CD14-positive monocyte (primary cell): Measurements from ENCODE around the gene POMGNT2. TPM values are rescaled to one million over a fixed set of nuclear protein-coding genes. Genes with fewer than 3 reads are reported as not detected.

Source experiments
- DNase-seq, 3 donors: peaks; one replicate each; pipeline ENCODE4 v3.0.0-alpha.2; 2011 to 2022
- H2AFZ ChIP-seq: 2 replicates; pipeline ENCODE4 v1.6.0; 2012; ENCODE audit warnings: mild to moderate bottlenecking, low read depth, low read length, inconsistent platforms; ENCODE audit not compliant: insufficient read depth, poor library complexity, severe bottlenecking
- H3K27ac ChIP-seq, 2 donors: 1 replicate in 1 of 2; 2 replicates in 1 of 2; pipeline ENCODE4 v1.5.1; 2012 to 2013; ENCODE audit warnings: low read length in 2 of 2, control low read depth in 1 of 2, inconsistent platforms in 1 of 2, low read depth in 1 of 2, mild to moderate bottlenecking in 1 of 2
- H3K27me3 ChIP-seq, 2 donors: one replicate each; pipeline versions ENCODE4 v1.6.0 to v1.6.1; 2011 to 2013; ENCODE audit warnings: low read length in 2 of 2; ENCODE audit not compliant: control insufficient read depth in 2 of 2, insufficient read depth in 2 of 2
- H3K36me3 ChIP-seq, 2 donors: replicated peaks in 1 of 2; 1 replicate in 1 of 2; 2 replicates in 1 of 2; pipeline versions ENCODE4 v1.5.1 to v1.6.1; 2012 to 2013; ENCODE audit warnings: low read length in 2 of 2, control low read depth in 1 of 2, inconsistent platforms in 1 of 2, mild to moderate bottlenecking in 1 of 2; ENCODE audit not compliant: insufficient read depth in 2 of 2, control insufficient read depth in 1 of 2
- H3K4me1 ChIP-seq, 2 donors: 1 replicate in 1 of 2; 2 replicates in 1 of 2; pipeline versions ENCODE4 v1.5.1 to v1.6.1; 2012 to 2013; ENCODE audit warnings: low read length in 2 of 2, control low read depth in 1 of 2, inconsistent platforms in 1 of 2, mild to moderate bottlenecking in 1 of 2, moderate library complexity in 1 of 2; ENCODE audit not compliant: insufficient read depth in 2 of 2, control insufficient read depth in 1 of 2
- H3K4me2 ChIP-seq: replicated peaks from 2 replicates; pipeline ENCODE3; 2012; ENCODE audit warnings: low read length, moderate library complexity, mild to moderate bottlenecking; ENCODE audit not compliant: poor library complexity, severe bottlenecking; ENCODE audit errors: extremely low read depth
- H3K4me3 ChIP-seq, 3 experiments: fragments of 200-600 bp in 1 of 3; sonication (generic) in 1 of 3; replicated peaks in 1 of 3; 1 replicate in 2 of 3; 2 replicates in 1 of 3; pipeline ENCODE4 v1.5.1; 2011 to 2013; ENCODE audit warnings: low read length in 3 of 3, mild to moderate bottlenecking in 3 of 3, control low read depth in 2 of 3, low read depth in 2 of 3, inconsistent platforms in 1 of 3, moderate library complexity in 1 of 3
- H3K79me2 ChIP-seq: 2 replicates; pipeline ENCODE4 v1.6.0; 2012; ENCODE audit warnings: mild to moderate bottlenecking, control low read depth, inconsistent platforms, low read length, moderate library complexity; ENCODE audit not compliant: insufficient read depth
- H3K9ac ChIP-seq: 2 replicates; pipeline ENCODE4 v1.6.0; 2017; ENCODE audit warnings: low read length, mild to moderate bottlenecking; ENCODE audit not compliant: insufficient read depth, poor library complexity, severe bottlenecking
- H3K9me3 ChIP-seq, 2 donors: replicated peaks in 1 of 2; 1 replicate in 1 of 2; 2 replicates in 1 of 2; pipeline versions ENCODE4 v1.5.1 to v1.6.1; 2012 to 2013; ENCODE audit warnings: low read length in 2 of 2, control low read depth in 1 of 2; ENCODE audit not compliant: control insufficient read depth in 1 of 2, insufficient read depth in 1 of 2
- H4K20me1 ChIP-seq: 2 replicates; pipeline ENCODE4 v1.6.0; 2012; ENCODE audit warnings: mild to moderate bottlenecking, low read length, control low read depth, moderate library complexity; ENCODE audit not compliant: insufficient read depth
- H3K27ac Mint-ChIP-seq, 7 donors: one replicate each; pipeline ENCODE4 v1.8.0; 2020; ENCODE audit warnings: mild to moderate bottlenecking in 7 of 7, mixed read lengths in 7 of 7, moderate library complexity in 6 of 7, inconsistent platforms in 2 of 7
- H3K27me3 Mint-ChIP-seq, 3 donors: one replicate each; pipeline ENCODE4 v1.8.0; 2021 to 2022; ENCODE audit warnings: low read depth in 3 of 3, mild to moderate bottlenecking in 3 of 3, mixed read lengths in 3 of 3, moderate library complexity in 3 of 3, inconsistent platforms in 1 of 3
- H3K36me3 Mint-ChIP-seq, 2 donors: one replicate each; pipeline ENCODE4 v1.8.0; 2020; ENCODE audit warnings: mixed read lengths in 2 of 2, inconsistent platforms in 1 of 2, mild to moderate bottlenecking in 1 of 2
- H3K4me1 Mint-ChIP-seq: one replicate; pipeline ENCODE4 v1.8.0; 2020; ENCODE audit warnings: mild to moderate bottlenecking, mixed read lengths
- H3K4me3 Mint-ChIP-seq, 2 donors: one replicate each; pipeline ENCODE4 v1.8.0; 2020; ENCODE audit warnings: mild to moderate bottlenecking in 2 of 2, mixed read lengths in 2 of 2, moderate library complexity in 1 of 2
- H3K9me3 Mint-ChIP-seq, 7 donors: one replicate each; pipeline ENCODE4 v1.8.0; 2020 to 2022; ENCODE audit warnings: mixed read lengths in 7 of 7, mild to moderate bottlenecking in 6 of 7, moderate library complexity in 6 of 7, inconsistent platforms in 2 of 7
- CTCF ChIP-seq: fragments of 200-600 bp; IDR thresholded peaks from one replicate; pipeline ENCODE4 v1.8.0; 2022; ENCODE audit warnings: antibody characterized with exemption, mild to moderate bottlenecking
- WGBS: methylation state at CpG from one replicate; pipeline ENCODE4 v1.1.5; 2013; ENCODE audit warnings: missing lambda C conversion rate; ENCODE audit not compliant: insufficient coverage; 5-methylcytosine and 5-hydroxymethylcytosine counted together
- intact Hi-C, 2 donors: fragments of 100-400 bp; cut with micrococcal nuclease; formaldehyde crosslinking; loops; one replicate each; pipeline versions ENCODE4 v1.15.0 to v1.15.1; 2023
- polyA plus RNA-seq, 3 donors: library from polyadenylated mRNA; depleted of rRNA in 1 of 3; unstranded in 2 of 3; stranded (reverse) in 1 of 3; fragments of 300-500 nt in 2 of 3; fragments of >200 nt in 1 of 3; fragmentation: Illumina TruSeq in 2 of 3; gene quantifications; 1 replicate in 2 of 3; 2 replicates in 1 of 3; pipeline ENCODE4 v1.2.3, GENCODE V29; 2012 to 2021

Gene POMGNT2
- polyA plus RNA-seq, 3 donors = 4.3 to 5.1 (median 4.4) TPM

DNA sequence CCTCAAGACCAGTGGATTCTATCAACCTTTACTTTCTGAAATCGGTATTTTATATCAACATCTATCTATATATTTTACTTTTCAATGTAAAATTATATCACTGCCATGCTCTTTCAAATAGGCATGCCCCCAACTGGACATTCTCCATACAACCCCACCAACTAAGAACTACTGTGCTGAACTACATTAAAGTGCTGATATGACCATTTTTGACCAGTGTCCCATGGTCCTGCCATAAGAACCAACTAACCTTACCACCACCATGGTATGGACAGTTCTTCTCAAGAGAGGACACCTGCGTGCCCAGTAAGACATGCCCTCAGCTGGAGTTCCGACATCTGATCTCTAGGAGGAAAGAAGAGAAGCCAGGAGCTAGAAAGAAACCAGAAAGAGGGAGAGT, 15.6 kb downstream of the POMGNT2 start:
- Histone ChIP-seq H3K4me1 (no peaks in the 10 kb centered on the region), H3K27me3 (no peaks in the 10 kb centered on the region), H3K79me2 (no peaks in the 10 kb centered on the region), H4K20me1 (no peaks in the 10 kb centered on the region), H3K36me3 (no peaks in the 10 kb centered on the region), H3K4me3 (no peak overlapping the region), H3K9me3 (no peaks in the 10 kb centered on the region), H3K27ac (no peak overlapping the region), H2AFZ (no peak overlapping the region), H3K4me2 (no peak overlapping the region), H3K9ac (no peak overlapping the region)
- peaks cover 0 to 2% (median 0%) of the 10 kb centered on the region in 7 donors for H3K9me3 Mint-ChIP-seq
- intact Hi-C loops = no loop called here
- no peak overlapping the region for H3K27ac Mint-ChIP-seq
- DNase-seq = no peak
- no peaks in the 10 kb centered on the region for H3K36me3 Mint-ChIP-seq
- no peaks in the 10 kb centered on the region for H3K4me1 Mint-ChIP-seq
- WGBS = 97% methylated on average over 3 of the region's 3 CpGs
- no peak overlapping the region for H3K4me3 Mint-ChIP-seq
- no peak for TF ChIP-seq CTCF
- H3K27me3 Mint-ChIP-seq = peaks cover 0 to 2% (median 0%) of the 10 kb centered on the region in 3 donors

GRCh38 chr3:43089081-43089480, 16.8 kb downstream of the POMGNT2 start:
- Histone ChIP-seq H3K4me2 (no peak overlapping the region), H4K20me1 (no peaks in the 10 kb centered on the region), H3K9me3 (no peaks in the 10 kb centered on the region), H2AFZ (no peak overlapping the region), H3K4me3 (no peak overlapping the region), H3K4me1 (no peaks in the 10 kb centered on the region), H3K27me3 (no peaks in the 10 kb centered on the region), H3K36me3 (no peaks in the 10 kb centered on the region), H3K79me2 (no peaks in the 10 kb centered on the region), H3K9ac (no peak overlapping the region), H3K27ac (no peak overlapping the region)
- intact Hi-C loops = no loop called here
- WGBS = 93% methylated on average over 4 of the region's 4 CpGs
- peak overlapping the region in 1 of 7 donors; percentile 7 for H3K27ac Mint-ChIP-seq
- no peaks in the 10 kb centered on the region for H3K36me3 Mint-ChIP-seq
- DNase-seq = no peak
- peaks cover 0 to 2% (median 0%) of the 10 kb centered on the region in 3 donors for H3K27me3 Mint-ChIP-seq
- H3K9me3 Mint-ChIP-seq = peaks cover 0 to 2% (median 2%) of the 10 kb centered on the region in 7 donors
- H3K4me1 Mint-ChIP-seq = no peaks in the 10 kb centered on the region
- H3K4me3 Mint-ChIP-seq = no peak overlapping the region
- no peak for TF ChIP-seq CTCF
